GM12878 (cell line): Measurements from ENCODE around the gene ASB6. TPM values are rescaled to one million over a fixed set of nuclear protein-coding genes. Genes with fewer than 3 reads are reported as not detected.

ENCODE experiments used
- ATAC-seq: fragments of 200-7000 bp; cut with Tn5 transposase; 3 replicates; pipeline ENCODE4 v1.9.1; 2020; ENCODE audit warnings: mild to moderate bottlenecking, moderate library complexity
- BruUV-seq: library from RNA; stranded (reverse); fragments of 400-500 nt; replicated peaks from 2 replicates; lab custom pipeline; 2021; lab: Mats Ljungman, UMichigan
- CTCF ChIA-PET: fragments of 300-600 bp; sonication (Branson Sonifier 250); formaldehyde crosslinking; extraction: SDS; loops from one replicate; lab custom pipeline; 2021; ENCODE audit warnings: inconsistent platforms; lab: Yijun Ruan, JAX
- POLR2A ChIA-PET: fragments of 350-600 bp; formaldehyde crosslinking; extraction: SDS; loops from one replicate; lab custom pipeline; 2021; ENCODE audit warnings: inconsistent platforms; lab: Charles Lee
- RAD21 ChIA-PET: fragments of 300-600 bp; sonication (Branson Sonifier 250); formaldehyde crosslinking; loops from one replicate; lab custom pipeline; 2023; ENCODE audit warnings: antibody characterized with exemption; ENCODE audit not compliant: unreplicated experiment; lab: Charles Lee
- SMC1A ChIA-PET: fragments of 300-600 bp; sonication (Branson Sonifier 250); formaldehyde crosslinking; loops from one replicate; lab custom pipeline; 2023; ENCODE audit not compliant: unreplicated experiment, uncharacterized antibody; lab: Charles Lee
- DNase-seq: peaks from one replicate; pipeline ENCODE4 v3.0.0-alpha.2; 2011; ENCODE audit warnings: low read depth, low spot score
- FAIRE-seq: peaks from 3 replicates; lab custom pipeline; 2011; peaks lifted over from hg19 to GRCh38; lab: Jason Lieb, UNC
- H2AFZ ChIP-seq: 2 replicates; pipeline ENCODE4 v1.6.0; 2011; ENCODE audit warnings: low read depth, low read length, control low read depth; ENCODE audit not compliant: control insufficient read depth
- H3K27ac ChIP-seq: 2 replicates; pipeline ENCODE4 v1.5.1; 2011; ENCODE audit warnings: control low read depth; ENCODE audit not compliant: control insufficient read depth, insufficient read depth
- H3K27me3 ChIP-seq, 2 experiments: replicated peaks in 1 of 2; 2 replicates each; pipeline versions ENCODE4 v1.6.0 to v1.6.1; 2011; ENCODE audit warnings: low read length in 1 of 2; ENCODE audit not compliant: control insufficient read depth in 2 of 2, insufficient read depth in 2 of 2
- H3K36me3 ChIP-seq, 2 experiments: 2 replicates each; pipeline ENCODE4 v1.5.1; 2011; ENCODE audit warnings: low read length in 1 of 2; ENCODE audit not compliant: control insufficient read depth in 2 of 2, insufficient read depth in 2 of 2
- H3K4me1 ChIP-seq: 2 replicates; pipeline ENCODE4 v1.6.1; 2011; ENCODE audit warnings: mild to moderate bottlenecking, low read length, moderate library complexity, mixed read lengths; ENCODE audit not compliant: control insufficient read depth, insufficient read depth
- H3K4me2 ChIP-seq: 2 replicates; pipeline ENCODE4 v1.6.0; 2011; ENCODE audit warnings: control low read depth; ENCODE audit not compliant: control insufficient read depth, insufficient read depth
- H3K4me3 ChIP-seq: fragments of 200-600 bp; sonication (generic); 2 replicates; pipeline ENCODE4 v1.5.1; 2016
- H3K79me2 ChIP-seq: 2 replicates; pipeline ENCODE4 v1.6.0; 2011; ENCODE audit warnings: low read length; ENCODE audit not compliant: control insufficient read depth, insufficient read depth
- H3K9ac ChIP-seq: 2 replicates; pipeline ENCODE4 v1.8.0; 2011; ENCODE audit warnings: low read length, control low read depth, mixed read lengths; ENCODE audit not compliant: control insufficient read depth, insufficient read depth
- H3K9me3 ChIP-seq: replicated peaks from 3 replicates; pipeline ENCODE4 v1.5.1; 2011; ENCODE audit warnings: mild to moderate bottlenecking, low read length; ENCODE audit not compliant: control insufficient read depth, insufficient read depth
- H4K20me1 ChIP-seq: 2 replicates; pipeline ENCODE4 v1.6.0; 2011; ENCODE audit not compliant: control insufficient read depth, insufficient read depth
- BRCA1 ChIP-seq: IDR thresholded peaks from 2 replicates; pipeline ENCODE4 v1.6.1; 2011; ENCODE audit warnings: low read depth, low read length, improper control_type of control experiment
- EED ChIP-seq: sonication (generic); IDR thresholded peaks from 2 replicates; pipeline ENCODE4 v1.6.1; 2016; ENCODE audit warnings: antibody characterized with exemption, low read depth
- EP300 ChIP-seq, 2 experiments: fragments of 150-350 bp in 1 of 2; IDR thresholded peaks; 2 replicates each; pipeline ENCODE4 v1.6.1; 2011 to 2012; ENCODE audit warnings: low read depth in 2 of 2, low read length in 2 of 2, borderline replicate concordance in 1 of 2, improper control_type of control experiment in 1 of 2, inconsistent platforms in 1 of 2; ENCODE audit not compliant: control insufficient read depth in 1 of 2
- ESRRA ChIP-seq: IDR thresholded peaks from 2 replicates; pipeline ENCODE4 v1.6.1; 2012; ENCODE audit warnings: mild to moderate bottlenecking, low read length, improper control_type of control experiment
- EZH2 ChIP-seq: IDR thresholded peaks from 2 replicates; pipeline ENCODE4 v1.6.1; 2012; ENCODE audit warnings: low read depth, mild to moderate bottlenecking, control low read depth, inconsistent platforms, low read length, borderline replicate concordance; ENCODE audit not compliant: control insufficient read depth
- IRF3 ChIP-seq: fragments of 450-650 bp; IDR thresholded peaks from 2 replicates; pipeline ENCODE4 v1.6.1; 2014; ENCODE audit warnings: mild to moderate bottlenecking
- NR2C2 ChIP-seq: IDR thresholded peaks from 2 replicates; pipeline ENCODE4 v1.6.1; 2011; ENCODE audit warnings: borderline replicate concordance, low read depth; ENCODE audit not compliant: control insufficient read depth, insufficient read length
- POLR2AphosphoS2 ChIP-seq: IDR thresholded peaks from 2 replicates; pipeline ENCODE4 v1.6.1; 2011; ENCODE audit warnings: low read depth, mild to moderate bottlenecking, low read length, improper control_type of control experiment, moderate library complexity
- RAD51 ChIP-seq: fragments of 450-650 bp; IDR thresholded peaks from 2 replicates; pipeline ENCODE4 v1.6.1; 2016; ENCODE audit warnings: moderate library complexity, mild to moderate bottlenecking, inconsistent platforms
- SUPT20H ChIP-seq: IDR thresholded peaks from 2 replicates; pipeline ENCODE4 v1.6.1; 2011; ENCODE audit warnings: low read depth, mild to moderate bottlenecking, low read length, moderate library complexity, borderline replicate concordance; ENCODE audit not compliant: control insufficient read depth
- USF2 ChIP-seq: IDR thresholded peaks from 2 replicates; pipeline ENCODE4 v1.6.1; 2011; ENCODE audit warnings: low read depth, low read length, improper control_type of control experiment, borderline replicate concordance
- WGBS: methylation state at CpG from one replicate; pipeline ENCODE4 v1.1.6; 2016; ENCODE audit warnings: low lambda C conversion rate; ENCODE audit not compliant: insufficient replicate concordance, insufficient coverage; ENCODE audit errors: missing lambda C conversion rate; 5-methylcytosine and 5-hydroxymethylcytosine counted together
- in situ Hi-C: fragments of 300-500 bp; cut with MboI; formaldehyde crosslinking; loops from 9 replicates; pipeline ENCODE4 v1.14.3; 2018; ENCODE audit warnings: mixed read lengths
- intact Hi-C: fragments of 100-400 bp; cut with micrococcal nuclease; formaldehyde crosslinking; loops from one replicate; pipeline ENCODE4 v1.14.2; 2022; ENCODE audit not compliant: unreplicated experiment
- polyA plus RNA-seq, 11 experiments: library from polyadenylated mRNA; depleted of rRNA in 4 of 11; unstranded in 6 of 11; stranded (reverse) in 5 of 11; fragments of >200 nt; fragmentation: Nextera tagmentation in 4 of 11; fragmentation: Illumina TruSeq in 1 of 11; extraction: Ambion mirVana in 4 of 11; extraction: Trizol in 1 of 11; gene quantifications; 1 replicate in 1 of 11; 2 replicates in 10 of 11; pipeline versions ENCODE4 v1.2.1 to v1.2.3, GENCODE V29; 2011 to 2016; ENCODE audit warnings: inconsistent platforms in 2 of 11, missing spikeins in 2 of 11, low read depth in 1 of 11
- total RNA-seq, 4 experiments: library from RNA; depleted of rRNA in 3 of 4; stranded (reverse); fragments of >200 nt in 3 of 4; fragmentation: Illumina TruSeq in 1 of 4; extraction: Trizol in 1 of 4; gene quantifications; 2 replicates each; pipeline versions ENCODE4 v1.2.1 to v1.2.3, GENCODE V29; 2013 to 2021

The ASB6 gene
- total and polyA plus RNA-seq, 10 of the 15 experiments (the other 5 are each of a cell fraction or from before 2014, with no cell fraction given) = 0.80 to 18.2 (median 9.9) TPM

DNA sequence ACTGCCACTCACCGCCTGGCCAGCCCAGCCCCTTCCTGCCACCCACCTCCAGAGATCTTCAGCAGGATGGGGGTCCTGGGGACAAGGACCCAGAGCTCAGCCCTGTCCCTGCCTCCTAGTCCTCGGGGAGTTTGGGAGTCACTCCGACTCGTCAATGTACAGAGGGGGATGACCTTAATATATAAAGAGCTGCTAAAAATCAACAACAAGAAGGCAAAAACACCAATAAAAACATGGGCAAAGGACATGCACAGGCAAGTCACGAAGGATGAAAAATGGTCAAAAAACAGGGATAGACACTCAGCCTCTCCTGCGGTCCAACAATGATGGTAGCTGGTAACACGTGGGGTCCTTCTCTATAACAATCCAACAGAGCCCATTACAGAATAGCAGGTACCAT is 4.7 kb upstream of the ASB6 start:
- ChIA-PET RAD21 (no interaction called here), POLR2A (no interaction called here), SMC1A (no interaction called here), CTCF (interaction anchor here (1.4 kb wide), 1 partner anchor 22 kb away, joined by 5 read pairs; no protein-coding TSS in a partner anchor)
- no peaks in the 10 kb centered on the region for H3K9me3 ChIP-seq
- H3K27ac ChIP-seq = no peak overlapping the region
- no peak for FAIRE-seq
- 57% methylated on average over 6 of the region's 7 CpGs for WGBS
- intact Hi-C loops = no loop called here
- no peak overlapping the region for H3K4me3 ChIP-seq
- no peak for DNase-seq
- no peaks in the 10 kb centered on the region; a peak in 1 of 4 replicates for H3K27me3 ChIP-seq
- no peak for TF ChIP-seq IRF3
- TF ChIP-seq BRCA1 = no peak
- no peak for TF ChIP-seq EP300 (IDR thresholded peaks at IDR 0.05; ENCODE audit: borderline replicate concordance in 1 of 2, control insufficient read depth in 1 of 2, low read depth in 2 of 2, low read length in 2 of 2)
- no peak for TF ChIP-seq SUPT20H
- TF ChIP-seq EED = no peak
- TF ChIP-seq NR2C2 = no peak
- no TSS peak for BruUV-seq
- no peak overlapping the region for H3K9ac ChIP-seq
- no peak overlapping the region for H3K4me2 ChIP-seq
- in situ Hi-C loops = loop anchor here (5.0 kb wide), 1 partner anchor 136 kb away; no protein-coding TSS in a partner anchor
- H4K20me1 ChIP-seq = no peaks in the 10 kb centered on the region
- no peak overlapping the region for H2AFZ ChIP-seq
- no peaks in the 10 kb centered on the region for H3K4me1 ChIP-seq
- no peaks in the 10 kb centered on the region for H3K36me3 ChIP-seq
- H3K79me2 ChIP-seq = peaks cover 2% of the 10 kb centered on the region
- no peak for ATAC-seq

DNA sequence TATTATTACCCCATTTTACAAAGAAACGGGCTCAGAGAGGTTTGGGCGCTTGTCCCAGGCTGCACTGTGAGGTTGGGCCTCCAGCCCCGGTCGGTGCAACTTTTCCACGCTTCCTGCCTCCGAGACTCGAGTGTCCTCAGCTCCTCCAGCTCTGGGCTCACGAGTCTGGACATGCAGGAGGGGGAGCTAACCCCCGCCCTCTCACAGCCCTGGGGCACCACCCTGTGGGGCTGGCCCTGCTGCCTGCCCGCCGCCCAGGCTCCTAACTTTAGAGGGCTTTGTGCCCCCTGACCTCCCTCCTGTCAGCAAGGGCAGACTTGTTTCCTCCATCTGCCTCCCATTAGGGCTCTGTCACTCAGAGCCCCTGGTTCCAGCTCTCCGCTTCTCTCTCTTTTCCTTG is 4.3 kb upstream of the ASB6 start:
- RAD21 ChIA-PET = no interaction called here
- WGBS = 53% methylated on average over 12 of the region's 12 CpGs
- ATAC-seq (no peak), FAIRE-seq (no peak), DNase-seq (no peak)
- Histone ChIP-seq H3K9me3 (no peaks in the 10 kb centered on the region), H3K4me2 (no peak overlapping the region), H3K9ac (no peak overlapping the region), H3K4me3 (no peak overlapping the region), H2AFZ (no peak overlapping the region), H3K79me2 (peaks cover 6% of the 10 kb centered on the region), H3K27me3 (no peaks in the 10 kb centered on the region; a peak in 1 of 4 replicates), H3K36me3 (no peaks in the 10 kb centered on the region), H3K27ac (no peak overlapping the region), H3K4me1 (no peaks in the 10 kb centered on the region), H4K20me1 (no peaks in the 10 kb centered on the region)
- SMC1A ChIA-PET = no interaction called here
- TF ChIP-seq RAD51 (no peak), EED (no peak), POLR2AphosphoS2 (no peak), EZH2 (no peak), ESRRA (no peak), USF2 (no peak)
- in situ Hi-C loops = loop anchor here (5.0 kb wide), 1 partner anchor 136 kb away; no protein-coding TSS in a partner anchor
- intact Hi-C loops = no loop called here
- no TSS peak for BruUV-seq
- POLR2A ChIA-PET = no interaction called here
- CTCF ChIA-PET = interaction anchor here (1.4 kb wide), 1 partner anchor 22 kb away, joined by 5 read pairs; no protein-coding TSS in a partner anchor
